ENCODE results near the gene LYPLAL1.

Gene LYPLAL1

GRCh38 chr1:219173758-219174459, at the start of gene LYPLAL1:
Gene LYPLAL1 (plus strand): TSS chr1:219173878. CDS start chr1:219173891, 13 bp downstream.
- DNase-seq: peak; percentile 90 to 92

DNA sequence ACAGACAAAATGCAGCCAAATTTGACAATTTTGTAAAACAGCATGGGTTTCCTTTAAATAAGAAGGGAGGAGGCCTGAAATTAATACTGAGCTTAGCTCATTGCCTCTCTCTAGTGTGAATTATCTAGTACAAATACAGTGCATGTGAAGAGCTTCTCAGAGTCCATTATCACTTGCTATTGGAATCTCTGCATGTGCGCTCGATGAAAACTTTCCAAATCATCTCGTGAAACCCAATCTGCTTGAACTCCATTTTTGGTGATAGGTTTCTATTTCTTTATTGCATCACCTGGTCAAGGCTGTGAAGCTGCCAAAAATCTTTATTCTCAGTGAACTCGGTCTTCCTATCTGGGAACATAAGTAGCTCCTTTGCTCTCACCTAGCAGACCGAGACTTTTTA, 49.5 kb upstream of the LYPLAL1 start:
- no peak for DNase-seq

DNA sequence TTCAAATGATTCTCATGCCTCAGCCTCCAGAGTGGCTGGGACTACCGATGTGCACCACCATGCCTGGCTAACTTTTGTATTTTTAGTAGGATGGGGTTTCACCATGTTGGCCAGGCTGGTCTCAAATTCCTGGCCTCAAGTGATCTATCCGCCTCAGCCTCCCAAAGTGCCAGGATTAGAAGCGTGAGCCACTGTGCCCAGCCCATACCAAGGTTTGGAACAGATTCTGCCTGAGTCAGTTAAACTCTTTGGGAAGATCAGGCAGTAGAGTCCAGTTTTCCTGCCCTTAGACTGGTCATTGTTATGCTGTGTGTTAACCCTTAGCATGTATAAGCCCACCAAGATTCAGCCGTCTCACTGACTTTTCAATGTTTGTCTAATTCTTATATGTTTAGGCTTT, 48.3 kb upstream of the LYPLAL1 start:
- DNase-seq: no peak

GRCh38 chr1:219126377-219126776, 47.3 kb upstream of the LYPLAL1 start:
- no peak for DNase-seq

DNA sequence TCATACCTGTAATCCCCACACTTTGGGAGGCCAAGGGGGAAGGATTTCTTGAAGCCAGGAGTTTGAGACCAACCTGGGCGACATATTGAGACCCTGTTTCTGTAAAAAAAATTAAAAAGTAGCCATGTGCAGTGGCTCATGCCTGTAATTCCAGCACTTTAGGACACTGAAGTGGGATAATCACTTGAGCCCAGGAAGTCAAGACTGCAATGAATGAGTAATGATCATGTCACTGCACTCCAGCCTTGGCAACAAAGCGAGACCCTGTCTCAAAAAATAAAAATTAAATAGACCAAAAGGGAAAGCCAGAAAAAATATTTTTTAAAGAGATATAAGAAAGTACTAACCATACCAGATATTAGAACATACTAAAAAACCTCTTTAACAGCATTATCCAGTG, 44.7 kb upstream of the LYPLAL1 start:
- DNase-seq: no peak

DNA sequence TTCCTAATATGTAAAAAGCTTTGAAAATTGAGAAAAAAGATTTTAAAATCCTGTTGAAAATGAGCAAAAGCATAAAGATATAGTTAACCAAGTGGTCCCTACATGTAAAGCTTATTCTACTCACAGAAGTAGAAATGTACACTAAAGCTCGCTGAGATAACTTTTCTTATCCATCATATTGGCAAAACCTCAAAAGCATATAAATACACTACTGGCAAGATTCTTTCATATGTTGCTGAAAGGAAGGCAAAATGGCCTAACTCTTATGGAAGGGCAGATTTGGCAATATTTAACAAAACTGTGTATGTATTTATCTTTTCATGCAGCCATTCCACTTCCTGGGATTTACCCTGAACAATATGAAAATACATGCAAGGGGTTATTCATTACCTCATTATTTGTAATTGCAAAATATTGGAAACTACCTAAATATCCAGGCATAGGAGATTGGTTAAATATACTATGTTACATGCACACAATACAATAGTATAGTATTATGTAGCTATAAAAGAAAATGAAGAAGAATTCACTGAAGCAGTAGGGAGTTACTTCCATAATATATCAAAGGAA, 43.2 kb upstream of the LYPLAL1 start:
- DNase-seq: no peak

DNA sequence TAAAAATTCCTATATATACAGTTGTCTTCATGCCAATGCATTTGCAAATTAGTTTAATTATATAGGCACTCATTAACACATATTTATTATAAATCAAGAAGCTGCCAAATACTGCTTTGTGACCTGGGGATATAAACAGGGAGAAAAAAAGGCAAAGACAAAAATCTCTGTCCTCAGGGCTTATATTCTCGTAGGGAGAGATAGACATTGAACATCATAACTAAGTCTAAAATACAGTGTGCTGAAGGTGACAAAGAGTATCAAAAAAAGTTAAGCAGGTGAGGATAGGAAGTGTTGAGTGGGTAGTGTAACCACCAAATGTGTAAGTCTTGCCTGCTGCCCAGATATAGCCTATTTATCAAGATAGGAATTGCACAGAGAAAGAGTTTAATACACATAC, 40.7 kb upstream of the LYPLAL1 start:
- DNase-seq: no peak

- no peak for DNase-seq
These were observed 34.9 kb upstream of the LYPLAL1 start for GRCh38 chr1:219138747-219139146.

DNA sequence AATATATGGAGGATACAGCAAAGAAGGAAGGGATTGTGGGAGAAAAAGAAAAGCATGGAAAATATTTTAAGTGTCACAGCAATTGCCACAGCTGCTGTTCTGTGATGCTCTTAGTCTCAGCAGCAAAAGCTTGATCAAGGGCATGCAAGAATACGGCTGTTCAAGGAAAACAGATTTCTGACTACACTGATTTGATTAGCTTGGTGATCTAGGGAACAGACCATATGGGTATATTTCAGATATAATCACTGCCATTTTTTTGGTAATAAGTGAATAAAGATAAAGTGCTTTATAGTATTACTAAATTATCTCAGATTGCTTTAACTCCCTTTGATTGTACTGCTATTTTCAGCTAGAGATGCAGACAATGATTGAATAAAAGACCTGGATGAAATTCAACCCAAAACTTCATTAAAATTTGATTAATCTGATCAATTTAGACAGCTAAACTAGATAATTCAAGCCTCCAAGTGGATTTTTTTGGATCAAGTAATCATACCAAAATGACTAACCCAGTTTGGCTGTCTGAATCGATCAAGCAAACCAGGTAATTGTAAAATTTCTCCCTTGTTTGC, 33.3 kb upstream of the LYPLAL1 start:
- DNase-seq: no peak

GRCh38 chr1:219143735-219144134, 29.9 kb upstream of the LYPLAL1 start:
- DNase-seq: no peak

- no peak for DNase-seq
These were observed 28.9 kb upstream of the LYPLAL1 start for GRCh38 chr1:219144658-219145315.

DNA sequence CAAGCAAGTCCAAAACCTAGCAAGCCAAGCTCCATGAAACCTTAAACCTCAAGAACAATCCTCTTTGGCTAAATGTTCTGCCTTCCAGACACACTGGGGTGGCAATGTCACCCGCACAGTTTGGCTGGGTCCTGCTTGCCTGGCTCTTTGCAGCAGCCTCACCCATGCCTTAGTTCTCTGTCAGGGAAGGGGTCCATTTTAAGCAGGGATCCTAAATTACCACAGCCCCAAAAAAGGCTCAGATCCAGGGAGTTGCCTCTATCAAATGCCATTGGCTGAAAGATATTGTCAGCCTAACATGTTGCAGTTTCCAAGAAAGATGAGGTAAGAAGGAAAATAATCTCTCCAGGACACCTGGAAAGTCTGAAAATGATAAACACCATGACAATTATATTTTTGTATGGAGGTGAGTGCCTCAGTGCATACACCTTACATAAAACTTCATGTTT, 26.1 kb upstream of the LYPLAL1 start:
- DNase-seq: no peak

DNA sequence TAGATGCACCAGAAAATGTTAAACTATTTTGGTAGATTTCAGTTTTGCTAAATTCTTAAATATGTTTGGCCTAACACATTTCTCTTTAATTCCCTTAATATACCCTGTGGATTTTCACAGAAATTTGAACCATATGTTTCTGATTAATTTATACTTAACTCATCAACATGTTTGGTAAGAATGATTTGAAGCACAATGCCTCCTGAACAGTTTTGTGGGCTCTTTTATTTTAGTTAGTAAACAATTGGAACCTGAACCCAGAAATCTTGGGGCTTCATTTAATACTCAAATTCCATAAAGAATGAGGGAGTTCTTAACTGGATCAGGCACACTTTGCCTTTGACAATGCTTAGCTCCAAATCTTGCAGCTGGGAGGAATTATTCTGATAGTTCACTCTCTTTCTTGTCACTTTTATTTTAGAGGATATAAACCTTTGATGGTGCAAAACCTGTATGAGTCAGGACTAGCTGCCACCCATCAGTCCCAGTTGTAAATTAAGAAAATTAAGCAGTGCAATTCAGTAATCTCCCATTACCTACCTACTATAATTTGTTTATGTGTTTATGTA, 24.6 kb upstream of the LYPLAL1 start:
- DNase-seq: no peak

DNA sequence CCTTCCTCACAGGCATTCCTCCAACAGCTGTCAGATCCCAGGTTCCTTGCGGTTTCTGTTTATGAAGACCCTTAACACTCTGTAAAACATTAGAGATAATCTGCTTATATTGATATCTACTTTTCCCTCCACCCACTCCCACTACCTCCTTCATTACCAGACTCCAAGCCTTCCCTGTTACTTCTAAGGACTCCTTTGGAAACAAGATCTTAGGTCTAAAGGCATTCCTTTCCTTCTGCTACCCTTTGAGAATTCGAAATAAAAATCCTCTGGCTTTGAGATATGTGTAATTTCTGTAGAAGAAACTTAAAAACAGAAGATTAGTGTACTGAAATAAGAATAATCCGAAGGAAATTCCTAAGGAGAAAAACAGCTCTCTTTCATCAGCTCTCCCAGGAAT, 23.7 kb upstream of the LYPLAL1 start:
- DNase-seq: no peak

GRCh38 chr1:219150913-219151312, 22.8 kb upstream of the LYPLAL1 start:
- no peak for DNase-seq

DNA sequence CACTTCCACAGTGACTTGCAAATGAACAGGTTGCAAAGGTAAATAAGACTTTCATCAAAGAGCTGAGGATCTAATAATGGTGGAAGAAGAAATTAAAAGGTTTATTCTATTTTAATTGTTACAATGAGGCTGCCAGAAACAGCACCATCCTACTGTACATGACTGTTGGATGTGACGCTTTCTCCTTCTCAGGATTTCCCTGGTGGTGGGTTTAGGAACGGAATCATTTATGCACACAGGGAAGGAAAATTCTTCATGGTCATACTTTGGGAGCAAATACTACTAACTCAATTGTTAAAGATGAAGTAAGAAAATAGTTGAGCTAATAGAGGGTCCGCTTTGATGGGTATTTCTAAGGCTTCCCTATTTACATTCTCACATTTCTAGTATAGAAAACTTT, 22.2 kb upstream of the LYPLAL1 start:
- DNase-seq: no peak

DNA sequence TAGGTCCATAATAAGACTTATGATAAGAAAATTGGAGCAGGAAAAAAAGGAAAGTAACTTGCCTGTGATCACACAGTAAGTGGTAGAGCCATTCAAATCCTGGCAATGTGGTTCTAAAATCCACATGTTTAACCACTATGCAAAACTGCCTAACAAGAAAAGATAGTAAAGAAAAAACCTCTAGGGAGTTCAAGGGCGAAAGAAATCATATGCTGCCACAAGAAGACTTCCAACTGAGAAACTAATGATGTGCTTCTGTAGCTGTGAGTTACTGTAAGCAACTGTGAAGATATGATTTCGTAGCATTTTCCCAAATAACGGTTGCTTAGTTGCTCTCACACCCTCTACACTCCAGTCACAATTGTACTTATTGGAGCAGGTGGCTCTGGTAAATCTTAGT, 20.9 kb upstream of the LYPLAL1 start:
- DNase-seq: no peak

DNA sequence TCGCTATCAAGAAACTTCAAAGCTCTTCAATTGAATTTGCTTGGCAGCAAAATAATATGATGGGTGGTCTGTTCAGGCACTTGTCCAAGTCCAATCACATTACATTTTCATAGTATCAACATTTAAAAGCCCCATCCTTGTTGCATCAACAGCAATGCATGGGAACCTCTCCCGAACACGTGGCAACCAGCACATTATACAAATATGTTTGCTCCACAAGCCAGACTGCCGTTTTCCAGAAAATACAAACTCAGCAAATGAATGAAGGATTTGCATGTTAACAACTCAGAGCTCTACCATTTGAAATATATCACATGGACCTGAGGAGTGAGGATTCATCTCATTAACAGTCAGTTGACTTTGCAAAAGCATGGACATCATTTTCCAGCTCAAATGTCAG, 20.0 kb upstream of the LYPLAL1 start:
- DNase-seq: no peak

- no peak for DNase-seq
These were observed 18.5 kb upstream of the LYPLAL1 start for GRCh38 chr1:219155135-219155534.

GRCh38 chr1:219159946-219160645, 13.6 kb upstream of the LYPLAL1 start:
- DNase-seq: no peak

- DNase-seq: no peak
These were observed 12.7 kb upstream of the LYPLAL1 start for GRCh38 chr1:219160967-219161366.

DNA sequence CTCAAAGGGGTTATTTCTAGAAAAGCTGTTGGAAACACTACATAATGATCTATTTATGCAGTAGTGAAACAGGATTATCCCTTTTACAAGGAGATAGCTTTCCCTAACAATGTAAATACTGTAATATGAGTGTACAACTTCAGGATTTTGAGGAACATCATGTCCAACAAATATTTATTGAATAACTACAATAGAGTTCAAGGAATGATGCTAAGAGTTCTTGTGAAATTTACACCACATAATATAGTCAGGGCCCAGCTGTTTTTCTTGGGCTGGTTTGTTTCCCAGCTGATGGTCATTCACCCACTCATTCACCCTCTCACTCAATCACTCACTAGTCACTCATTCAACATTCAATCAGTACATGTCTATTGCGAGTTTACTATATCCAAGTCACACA, 12.3 kb upstream of the LYPLAL1 start:
- no peak for DNase-seq

GRCh38 chr1:219163401-219163954, 10.2 kb upstream of the LYPLAL1 start:
- no peak for DNase-seq

Measured in NCI-H2081 (cell line).